PFSK-1 (cell line): Measurements from ENCODE around the gene FXYD2.

ENCODE experiments used
- FOXP2 ChIP-seq: optimal IDR thresholded peaks from 2 replicates; pipeline ENCODE3; 2011; ENCODE audit warnings: borderline replicate concordance, control low read depth, inconsistent platforms; ENCODE audit not compliant: insufficient read depth; ENCODE audit errors: extremely low read length, extremely low read depth
- POLR2AphosphoS5 ChIP-seq: IDR thresholded peaks from 2 replicates; pipeline ENCODE4 v1.6.1; 2012; ENCODE audit warnings: low read depth, mild to moderate bottlenecking, control low read depth, low read length, moderate library complexity
- SIN3A ChIP-seq: IDR thresholded peaks from 2 replicates; pipeline ENCODE4 v1.6.1; 2012; ENCODE audit warnings: mild to moderate bottlenecking, low read length, moderate library complexity, borderline replicate concordance; ENCODE audit not compliant: insufficient read depth
- TAF1 ChIP-seq: IDR thresholded peaks from 2 replicates; pipeline ENCODE4 v1.6.1; 2012; ENCODE audit warnings: low read length, control low read depth, borderline replicate concordance; ENCODE audit not compliant: insufficient read depth
- TF ChIP-seq, protein P1 (sequence below), 2 experiments: IDR thresholded peaks; 2 replicates each; pipeline versions ENCODE4 v1.6.1 to v1.8.0; 2011 to 2012; ENCODE audit warnings: low read depth in 2 of 2, low read length in 2 of 2, control low read depth in 1 of 2, inconsistent platforms in 1 of 2, mild to moderate bottlenecking in 1 of 2, moderate library complexity in 1 of 2; ENCODE audit not compliant: insufficient read depth in 1 of 2

DNA sequence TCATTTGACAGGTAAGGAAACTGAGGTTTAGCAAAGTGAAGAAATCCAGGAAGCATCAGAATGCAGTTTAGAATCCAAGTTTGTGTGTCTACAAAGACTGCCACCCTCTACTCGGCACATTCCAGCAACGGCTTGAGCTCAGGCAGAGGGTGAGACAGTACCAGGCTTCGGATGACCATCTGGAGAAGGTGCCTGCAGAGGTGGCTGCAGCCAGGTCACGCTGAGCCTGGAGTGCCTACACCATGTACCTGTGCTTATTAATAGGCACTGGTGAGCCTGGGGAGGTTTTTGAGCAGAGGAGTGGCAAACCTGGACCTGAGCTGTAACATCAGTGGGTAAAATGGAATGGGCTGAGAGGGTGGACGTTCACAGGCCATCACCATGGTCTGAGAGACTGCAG, 47.2 kb upstream of the FXYD2 start:
- TF ChIP-seq POLR2AphosphoS5 = no peak
- TF ChIP-seq, protein P1, sequence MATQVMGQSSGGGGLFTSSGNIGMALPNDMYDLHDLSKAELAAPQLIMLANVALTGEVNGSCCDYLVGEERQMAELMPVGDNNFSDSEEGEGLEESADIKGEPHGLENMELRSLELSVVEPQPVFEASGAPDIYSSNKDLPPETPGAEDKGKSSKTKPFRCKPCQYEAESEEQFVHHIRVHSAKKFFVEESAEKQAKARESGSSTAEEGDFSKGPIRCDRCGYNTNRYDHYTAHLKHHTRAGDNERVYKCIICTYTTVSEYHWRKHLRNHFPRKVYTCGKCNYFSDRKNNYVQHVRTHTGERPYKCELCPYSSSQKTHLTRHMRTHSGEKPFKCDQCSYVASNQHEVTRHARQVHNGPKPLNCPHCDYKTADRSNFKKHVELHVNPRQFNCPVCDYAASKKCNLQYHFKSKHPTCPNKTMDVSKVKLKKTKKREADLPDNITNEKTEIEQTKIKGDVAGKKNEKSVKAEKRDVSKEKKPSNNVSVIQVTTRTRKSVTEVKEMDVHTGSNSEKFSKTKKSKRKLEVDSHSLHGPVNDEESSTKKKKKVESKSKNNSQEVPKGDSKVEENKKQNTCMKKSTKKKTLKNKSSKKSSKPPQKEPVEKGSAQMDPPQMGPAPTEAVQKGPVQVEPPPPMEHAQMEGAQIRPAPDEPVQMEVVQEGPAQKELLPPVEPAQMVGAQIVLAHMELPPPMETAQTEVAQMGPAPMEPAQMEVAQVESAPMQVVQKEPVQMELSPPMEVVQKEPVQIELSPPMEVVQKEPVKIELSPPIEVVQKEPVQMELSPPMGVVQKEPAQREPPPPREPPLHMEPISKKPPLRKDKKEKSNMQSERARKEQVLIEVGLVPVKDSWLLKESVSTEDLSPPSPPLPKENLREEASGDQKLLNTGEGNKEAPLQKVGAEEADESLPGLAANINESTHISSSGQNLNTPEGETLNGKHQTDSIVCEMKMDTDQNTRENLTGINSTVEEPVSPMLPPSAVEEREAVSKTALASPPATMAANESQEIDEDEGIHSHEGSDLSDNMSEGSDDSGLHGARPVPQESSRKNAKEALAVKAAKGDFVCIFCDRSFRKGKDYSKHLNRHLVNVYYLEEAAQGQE (IDR thresholded peaks at IDR 0.05; ENCODE audit: insufficient read depth in 1 of 2, low read depth in 2 of 2, low read length in 2 of 2) = no peak
- TF ChIP-seq FOXP2 = no peak
- no peak for TF ChIP-seq TAF1
- no peak for TF ChIP-seq SIN3A
